Right atrium auricular region (tissue), 2 donors: ENCODE measurements around the gene TPO. TPM values are rescaled to one million over a fixed set of nuclear protein-coding genes. Genes with fewer than 3 reads are reported as not detected.

ENCODE experiments used
- DNase-seq: peaks from one replicate; pipeline ENCODE4 v3.0.0-alpha.2; 2019; ENCODE audit warnings: low spot score
- H3K27ac ChIP-seq, 2 donors: fragments of 200-600 bp; sonication (generic); 1 replicate in 1 of 2; 2 replicates in 1 of 2; pipeline ENCODE4 v1.5.1; 2016 to 2019
- H3K27me3 ChIP-seq, 2 donors: fragments of 200-600 bp; sonication (generic); one replicate each; pipeline versions ENCODE4 v1.5.1 to v1.6.0; 2017 to 2019
- H3K36me3 ChIP-seq: fragments of 200-600 bp; sonication (generic); one replicate; pipeline ENCODE4 v1.5.1; 2016
- H3K4me1 ChIP-seq, 2 donors: fragments of 200-600 bp; sonication (generic); one replicate each; pipeline versions ENCODE4 v1.5.1 to v1.6.0; 2017 to 2019
- H3K4me3 ChIP-seq, 2 donors: fragments of 200-600 bp; sonication (generic); 1 replicate in 1 of 2; 2 replicates in 1 of 2; pipeline ENCODE4 v1.5.1; 2017 to 2019; ENCODE audit warnings: mild to moderate bottlenecking in 1 of 2, moderate library complexity in 1 of 2
- H3K9me3 ChIP-seq, 2 donors: fragments of 200-600 bp; sonication (generic); one replicate each; pipeline ENCODE4 v1.5.1; 2019
- total RNA-seq, 2 donors: library from RNA; depleted of rRNA; stranded (reverse); fragments of >200 nt; gene quantifications; one replicate each; pipeline ENCODE4 v1.1.0, GENCODE V29; 2016
- TF ChIP-seq, protein P1 (sequence below), 2 donors: fragments of 200-600 bp; sonication (generic); IDR thresholded peaks; one replicate each; pipeline ENCODE4 v1.5.1; 2019; ENCODE audit warnings: antibody characterized with exemption in 2 of 2

TPO gene
- total RNA-seq, 2 donors from 2014 or later: 0.08 to 2.7 TPM

DNA sequence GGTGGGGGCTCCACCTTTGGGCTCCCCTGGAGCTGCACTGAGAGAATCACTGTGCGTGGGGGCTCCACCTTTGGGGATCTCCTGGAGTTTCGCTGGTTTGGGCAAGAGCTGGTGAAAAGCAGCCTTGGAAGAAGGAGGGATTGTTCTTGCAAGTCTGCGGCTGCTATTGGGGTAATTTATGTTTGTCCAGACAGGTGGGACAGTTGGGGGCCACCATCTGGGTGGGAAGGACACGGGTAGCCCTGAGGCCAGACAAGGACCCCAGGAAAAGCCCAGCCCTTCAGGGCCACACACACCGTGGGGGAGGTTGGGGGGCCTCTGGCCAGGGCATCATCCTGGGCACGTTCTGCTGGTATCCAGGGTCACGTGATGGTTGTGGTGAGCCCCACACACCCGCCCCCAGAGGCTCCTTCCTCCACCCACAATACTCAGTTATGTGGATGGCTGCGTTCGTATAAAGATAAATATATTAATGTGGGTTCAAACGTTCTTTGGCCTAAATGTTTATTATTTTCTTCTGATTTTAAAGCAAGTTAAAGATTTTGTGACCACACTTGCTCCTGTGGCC lies 47.7 kb downstream of the TPO start:
- no peaks in the 10 kb centered on the region for H3K4me1 ChIP-seq
- no peaks in the 10 kb centered on the region for H3K27me3 ChIP-seq
- H3K36me3 ChIP-seq: no peaks in the 10 kb centered on the region
- DNase-seq: no peak
- no peak overlapping the region for H3K27ac ChIP-seq
- H3K4me3 ChIP-seq: no peak overlapping the region
- H3K9me3 ChIP-seq: no peaks in the 10 kb centered on the region
- TF ChIP-seq, protein P1, sequence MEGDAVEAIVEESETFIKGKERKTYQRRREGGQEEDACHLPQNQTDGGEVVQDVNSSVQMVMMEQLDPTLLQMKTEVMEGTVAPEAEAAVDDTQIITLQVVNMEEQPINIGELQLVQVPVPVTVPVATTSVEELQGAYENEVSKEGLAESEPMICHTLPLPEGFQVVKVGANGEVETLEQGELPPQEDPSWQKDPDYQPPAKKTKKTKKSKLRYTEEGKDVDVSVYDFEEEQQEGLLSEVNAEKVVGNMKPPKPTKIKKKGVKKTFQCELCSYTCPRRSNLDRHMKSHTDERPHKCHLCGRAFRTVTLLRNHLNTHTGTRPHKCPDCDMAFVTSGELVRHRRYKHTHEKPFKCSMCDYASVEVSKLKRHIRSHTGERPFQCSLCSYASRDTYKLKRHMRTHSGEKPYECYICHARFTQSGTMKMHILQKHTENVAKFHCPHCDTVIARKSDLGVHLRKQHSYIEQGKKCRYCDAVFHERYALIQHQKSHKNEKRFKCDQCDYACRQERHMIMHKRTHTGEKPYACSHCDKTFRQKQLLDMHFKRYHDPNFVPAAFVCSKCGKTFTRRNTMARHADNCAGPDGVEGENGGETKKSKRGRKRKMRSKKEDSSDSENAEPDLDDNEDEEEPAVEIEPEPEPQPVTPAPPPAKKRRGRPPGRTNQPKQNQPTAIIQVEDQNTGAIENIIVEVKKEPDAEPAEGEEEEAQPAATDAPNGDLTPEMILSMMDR (IDR thresholded peaks at IDR 0.05): no peak

DNA sequence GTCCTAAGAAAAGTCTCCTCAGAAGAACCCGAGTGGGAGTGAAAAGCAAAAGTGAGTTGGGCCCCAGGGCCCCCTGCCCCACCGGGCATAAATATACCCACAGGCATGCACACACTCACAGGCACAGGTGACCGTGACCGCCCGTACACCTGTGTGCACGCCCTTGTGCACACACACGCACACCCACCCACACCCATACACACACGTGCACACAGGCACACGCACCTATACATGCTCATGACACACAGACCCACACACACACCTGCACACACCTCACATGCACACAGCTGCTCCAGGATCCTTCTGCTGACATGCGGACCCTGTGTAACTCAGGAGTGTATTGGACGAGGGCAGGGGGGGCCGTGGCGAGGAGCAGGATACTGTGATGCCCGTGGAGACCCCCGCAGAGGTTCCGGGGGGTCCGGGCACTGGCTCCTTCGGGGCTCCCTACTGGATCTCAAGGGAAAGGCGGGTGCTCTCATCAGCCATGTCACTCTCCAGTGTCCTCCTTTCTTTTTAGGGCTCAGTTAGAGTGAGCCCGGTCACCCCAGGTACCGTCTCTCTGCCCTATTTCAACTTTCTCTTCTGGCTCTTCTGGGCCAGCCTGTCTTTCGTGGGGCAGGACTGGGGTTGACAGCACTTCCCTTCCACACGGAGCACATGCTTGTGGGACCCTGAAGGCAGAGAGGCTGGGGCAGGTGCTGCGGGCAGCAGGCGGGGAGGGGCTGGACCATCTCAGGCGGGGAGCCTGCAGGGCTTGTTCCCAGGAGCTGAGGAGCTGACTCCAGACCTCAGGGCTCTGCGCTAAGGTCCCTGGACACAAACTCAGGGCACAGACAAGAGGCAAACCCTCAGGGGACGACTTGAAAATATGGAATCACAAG lies 48.5 kb downstream of the TPO start:
- no peaks in the 10 kb centered on the region for H3K27me3 ChIP-seq
- no peaks in the 10 kb centered on the region for H3K9me3 ChIP-seq
- H3K27ac ChIP-seq: no peak overlapping the region
- no peak overlapping the region for H3K4me3 ChIP-seq
- no peaks in the 10 kb centered on the region for H3K36me3 ChIP-seq
- no peaks in the 10 kb centered on the region for H3K4me1 ChIP-seq
- TF ChIP-seq, protein P1 (IDR thresholded peaks at IDR 0.05): no peak
- DNase-seq: no peak

DNA sequence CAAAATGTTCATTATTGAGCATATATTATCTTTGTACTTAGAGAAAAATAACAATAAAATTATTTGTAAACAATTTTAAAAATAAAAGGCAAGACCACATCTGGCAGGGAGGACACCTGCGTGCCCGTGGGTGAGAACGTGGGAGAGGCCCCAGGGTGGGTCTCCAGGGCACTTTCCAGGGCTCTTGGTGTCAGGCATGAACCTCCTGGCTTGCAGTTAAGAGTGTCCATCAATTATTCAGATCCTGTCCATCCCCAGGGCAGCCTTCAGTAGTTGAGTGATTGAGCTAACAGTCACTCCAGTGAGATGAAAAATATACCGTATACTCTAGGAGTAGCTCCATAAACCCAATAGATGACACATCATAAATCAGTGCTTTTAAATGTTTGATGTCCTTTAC lies 49.7 kb downstream of the TPO start:
- Histone ChIP-seq H3K9me3 (no peaks in the 10 kb centered on the region), H3K27me3 (no peaks in the 10 kb centered on the region), H3K27ac (no peak overlapping the region), H3K4me3 (no peak overlapping the region), H3K36me3 (no peaks in the 10 kb centered on the region), H3K4me1 (no peaks in the 10 kb centered on the region)
- TF ChIP-seq, protein P1 (IDR thresholded peaks at IDR 0.05): no peak
- DNase-seq: no peak

DNA sequence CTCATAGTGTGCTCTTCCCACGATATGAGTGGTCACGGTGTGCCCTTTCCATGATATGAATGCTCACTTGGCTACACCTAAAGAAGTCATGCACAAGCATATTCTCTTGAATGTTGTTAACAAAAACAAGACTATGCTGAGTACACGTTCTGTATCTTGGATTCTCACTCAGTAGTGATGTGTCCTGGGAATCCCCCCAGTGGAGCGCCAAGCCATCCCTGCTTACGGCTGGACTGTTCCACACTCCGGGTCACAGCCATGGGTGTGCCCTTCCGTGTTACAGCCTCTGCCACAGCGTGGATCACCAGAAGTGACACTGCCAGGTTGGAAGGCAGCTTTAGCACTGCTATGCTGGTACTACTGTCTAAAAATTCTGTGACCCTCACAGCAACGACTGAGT lies 59.1 kb downstream of the TPO start:
- DNase-seq: no peak
- peaks cover 0 to 6% of the 10 kb centered on the region in 2 donors for H3K9me3 ChIP-seq

DNA sequence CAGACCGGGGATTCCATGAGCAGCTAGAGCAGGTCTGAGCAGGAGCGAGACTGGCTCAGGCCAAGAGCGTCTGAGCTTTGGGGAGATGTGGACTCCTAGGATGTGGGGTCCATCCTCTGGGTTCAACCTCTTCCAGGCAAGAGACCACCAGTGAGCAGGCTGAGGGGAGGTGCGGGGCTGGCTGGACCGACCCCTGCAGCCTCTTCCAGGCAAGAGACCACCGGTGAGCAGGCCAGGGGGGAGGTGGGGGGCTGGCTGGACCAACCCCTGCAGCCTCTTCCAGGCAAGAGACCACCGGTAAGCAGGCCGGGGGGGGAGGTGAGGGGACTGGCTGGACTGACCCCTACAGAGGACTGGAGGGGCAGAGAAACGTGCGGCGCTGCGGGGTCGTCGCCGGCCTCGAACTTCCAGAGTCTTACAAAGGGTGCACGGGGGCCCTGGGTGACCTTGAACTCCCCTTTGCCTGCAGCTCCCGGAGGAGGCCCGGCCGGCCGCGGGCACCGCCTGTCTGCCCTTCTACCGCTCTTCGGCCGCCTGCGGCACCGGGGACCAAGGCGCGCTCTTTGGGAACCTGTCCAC lies 63.4 kb downstream of the TPO start:
- DNase-seq: no peak
- Histone ChIP-seq H3K4me3 (no peak overlapping the region), H3K36me3 (no peaks in the 10 kb centered on the region), H3K4me1 (no peaks in the 10 kb centered on the region), H3K27ac (no peak overlapping the region), H3K9me3 (no peaks in the 10 kb centered on the region), H3K27me3 (no peaks in the 10 kb centered on the region)
- TF ChIP-seq, protein P1 (IDR thresholded peaks at IDR 0.05): no peak

More for the DNA sequence above, 59.1 kb downstream of the TPO start:
- Histone ChIP-seq H3K36me3 (no peaks in the 10 kb centered on the region), H3K27ac (no peak overlapping the region), H3K4me3 (no peak overlapping the region), H3K27me3 (no peaks in the 10 kb centered on the region), H3K4me1 (no peaks in the 10 kb centered on the region)
- TF ChIP-seq, protein P1 (IDR thresholded peaks at IDR 0.05): no peak
